HUES64 (cell line): Measurements from ENCODE around the gene CLNK.

Experiments used
- H3K27ac ChIP-seq: 2 replicates; pipeline ENCODE4 v1.7.0; 2013; ENCODE audit warnings: low read depth, low read length, inconsistent platforms
- H3K27me3 ChIP-seq: 2 replicates; pipeline ENCODE4 v1.6.1; 2013; ENCODE audit warnings: mild to moderate bottlenecking, low read length; ENCODE audit not compliant: insufficient read depth
- H3K36me3 ChIP-seq: 2 replicates; pipeline ENCODE4 v1.6.1; 2013; ENCODE audit warnings: mild to moderate bottlenecking, low read length; ENCODE audit not compliant: insufficient read depth
- H3K4me1 ChIP-seq: 2 replicates; pipeline ENCODE4 v1.6.1; 2013; ENCODE audit warnings: mild to moderate bottlenecking, low read length, moderate library complexity; ENCODE audit not compliant: insufficient read depth
- H3K4me3 ChIP-seq: 2 replicates; pipeline ENCODE4 v1.5.1; 2013; ENCODE audit warnings: mild to moderate bottlenecking, low read length, moderate library complexity
- H3K9ac ChIP-seq: 2 replicates; pipeline ENCODE4 v1.6.1; 2013; ENCODE audit warnings: mild to moderate bottlenecking, low read depth, low read length
- H3K9me3 ChIP-seq: 2 replicates; pipeline ENCODE4 v1.6.1; 2013; ENCODE audit warnings: low read depth, low read length; ENCODE audit not compliant: insufficient read depth
- WGBS: fragments of 150-250, 120-280 bp; methylation state at CpG from one replicate; pipeline ENCODE4 v1.1.7; 2013; ENCODE audit warnings: missing lambda C conversion rate; 5-methylcytosine and 5-hydroxymethylcytosine counted together

Gene CLNK

GRCh38 chr4:10687526-10687925, 3.0 kb upstream of the CLNK start:
- 80% methylated on average over 4 of the region's 5 CpGs for WGBS
- Histone ChIP-seq H3K4me3 (no peak overlapping the region), H3K4me1 (peaks cover 7% of the 10 kb centered on the region; the same call in 1 of the 2 replicates), H3K27me3 (no peaks in the 10 kb centered on the region), H3K27ac (no peak overlapping the region), H3K36me3 (no peaks in the 10 kb centered on the region), H3K9me3 (no peaks in the 10 kb centered on the region), H3K9ac (no peak overlapping the region)

DNA sequence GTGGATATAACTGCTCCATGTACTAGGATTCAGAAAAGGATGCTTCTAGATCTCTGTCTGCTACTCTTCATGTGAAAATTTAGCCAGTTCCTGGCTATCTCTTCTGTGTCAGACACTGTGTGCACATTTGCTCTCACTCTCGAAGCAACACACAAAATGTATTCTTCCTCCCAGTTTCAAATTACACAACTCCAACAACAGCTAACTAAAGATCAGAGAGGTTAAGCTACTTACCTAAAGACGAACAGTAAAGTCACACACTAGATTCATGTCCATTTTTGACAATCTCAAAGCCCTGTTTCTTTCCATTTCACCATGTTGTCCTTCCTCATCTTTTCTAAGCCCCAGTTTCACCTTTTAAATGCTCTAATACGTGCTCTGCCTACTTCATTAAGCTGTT, 2.2 kb downstream of the CLNK start:
- no peak overlapping the region for H3K9ac ChIP-seq
- 94% methylated on average over 3 of the region's 3 CpGs for whole genome bisulfite sequencing
- no peaks in the 10 kb centered on the region for H3K27me3 ChIP-seq
- H3K9me3 ChIP-seq, result no peaks in the 10 kb centered on the region
- peaks cover 1% of the 10 kb centered on the region; the same call in 1 of the 2 replicates for H3K4me1 ChIP-seq
- H3K36me3 ChIP-seq, result no peaks in the 10 kb centered on the region
- no peak overlapping the region for H3K27ac ChIP-seq
- no peak overlapping the region for H3K4me3 ChIP-seq

GRCh38 chr4:10677796-10678497, 6.6 kb downstream of the CLNK start:
- H3K9me3 ChIP-seq, result no peaks in the 10 kb centered on the region
- no peak overlapping the region for H3K27ac ChIP-seq
- H3K4me1 ChIP-seq, result no peaks in the 10 kb centered on the region
- 96% methylated on average over 4 of the region's 5 CpGs for WGBS
- H3K4me3 ChIP-seq, result no peak overlapping the region
- H3K27me3 ChIP-seq, result no peaks in the 10 kb centered on the region
- H3K36me3 ChIP-seq, result no peaks in the 10 kb centered on the region
- no peak overlapping the region for H3K9ac ChIP-seq

DNA sequence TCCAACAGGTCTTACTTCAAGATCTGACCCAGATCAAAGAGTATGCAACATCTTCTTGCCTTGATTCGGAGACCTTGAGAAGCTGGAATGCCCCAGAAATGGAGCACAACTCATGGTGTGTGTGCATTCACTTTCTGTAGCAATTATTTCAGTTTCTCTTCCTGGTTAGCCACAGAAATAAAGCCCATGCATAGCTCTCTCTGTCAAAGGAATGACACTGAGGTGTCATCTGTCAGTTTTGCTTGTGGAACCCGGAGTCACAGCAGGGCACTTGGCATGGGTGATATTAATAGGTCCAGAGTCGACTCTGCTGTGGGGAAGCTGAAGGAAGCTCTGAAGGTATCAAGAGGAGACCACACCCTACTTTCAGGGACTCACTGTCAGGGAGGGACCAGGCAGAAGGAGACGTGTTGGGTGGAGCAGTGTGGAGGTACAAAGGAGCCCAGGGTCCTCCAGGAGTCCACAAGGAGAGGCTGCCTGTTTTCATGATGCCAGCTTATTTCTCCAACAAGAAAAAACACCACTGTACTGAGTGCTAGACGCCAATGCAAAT, 10.7 kb downstream of the CLNK start:
- Histone ChIP-seq H3K27me3 (no peaks in the 10 kb centered on the region), H3K27ac (no peak overlapping the region), H3K9me3 (no peaks in the 10 kb centered on the region), H3K36me3 (no peaks in the 10 kb centered on the region), H3K4me3 (no peak overlapping the region), H3K4me1 (no peaks in the 10 kb centered on the region), H3K9ac (no peak overlapping the region)
- WGBS, result 90% methylated on average over 5 of the region's 5 CpGs

DNA sequence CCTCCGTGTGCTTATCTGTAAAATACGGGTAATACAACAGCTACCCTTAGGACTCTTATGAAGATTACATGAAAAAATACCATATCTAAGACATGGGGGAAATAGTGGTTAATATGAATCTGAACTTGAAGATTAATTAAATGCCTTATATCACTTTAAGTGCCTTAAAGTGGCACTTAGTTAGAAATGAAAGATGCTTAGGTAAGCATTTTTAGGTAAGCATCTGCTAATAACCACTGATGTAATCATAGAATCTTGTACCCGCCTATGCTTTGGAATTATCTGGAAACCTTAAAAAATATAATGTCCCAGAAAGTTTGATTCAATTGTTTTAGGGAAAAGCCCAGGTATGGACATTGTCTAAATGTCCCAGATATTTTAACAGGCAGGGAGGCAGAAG, 12.2 kb downstream of the CLNK start:
- Histone ChIP-seq H3K27ac (no peak overlapping the region), H3K9ac (no peak overlapping the region), H3K4me3 (no peak overlapping the region), H3K9me3 (no peaks in the 10 kb centered on the region), H3K36me3 (no peaks in the 10 kb centered on the region), H3K27me3 (no peaks in the 10 kb centered on the region), H3K4me1 (no peaks in the 10 kb centered on the region)
- 100% methylated on average over 1 of the region's 3 CpGs for WGBS

GRCh38 chr4:10671799-10672198, 12.8 kb downstream of the CLNK start:
- Histone ChIP-seq H3K9me3 (no peaks in the 10 kb centered on the region), H3K36me3 (no peaks in the 10 kb centered on the region), H3K4me1 (no peaks in the 10 kb centered on the region), H3K4me3 (no peak overlapping the region), H3K27ac (no peak overlapping the region), H3K9ac (no peak overlapping the region), H3K27me3 (no peaks in the 10 kb centered on the region)
- WGBS, result 79% methylated on average over 8 of the region's 8 CpGs

- Histone ChIP-seq H3K36me3 (no peaks in the 10 kb centered on the region), H3K27ac (no peak overlapping the region), H3K9ac (no peak overlapping the region), H3K27me3 (no peaks in the 10 kb centered on the region), H3K4me3 (no peak overlapping the region), H3K4me1 (no peaks in the 10 kb centered on the region), H3K9me3 (no peaks in the 10 kb centered on the region)
- 60% methylated on average over 1 of the region's 1 CpG for WGBS
Observed at GRCh38 chr4:10671366-10671765, 13.2 kb downstream of the CLNK start.

- H3K9ac ChIP-seq, result no peak overlapping the region
- H3K27ac ChIP-seq, result no peak overlapping the region
- H3K4me3 ChIP-seq, result no peak overlapping the region
- H3K36me3 ChIP-seq, result no peaks in the 10 kb centered on the region
- no peaks in the 10 kb centered on the region for H3K9me3 ChIP-seq
- no peaks in the 10 kb centered on the region for H3K27me3 ChIP-seq
- no peaks in the 10 kb centered on the region for H3K4me1 ChIP-seq
- 95% methylated on average over 3 of the region's 3 CpGs for WGBS
Observed at GRCh38 chr4:10670321-10670720, 14.2 kb downstream of the CLNK start.

DNA sequence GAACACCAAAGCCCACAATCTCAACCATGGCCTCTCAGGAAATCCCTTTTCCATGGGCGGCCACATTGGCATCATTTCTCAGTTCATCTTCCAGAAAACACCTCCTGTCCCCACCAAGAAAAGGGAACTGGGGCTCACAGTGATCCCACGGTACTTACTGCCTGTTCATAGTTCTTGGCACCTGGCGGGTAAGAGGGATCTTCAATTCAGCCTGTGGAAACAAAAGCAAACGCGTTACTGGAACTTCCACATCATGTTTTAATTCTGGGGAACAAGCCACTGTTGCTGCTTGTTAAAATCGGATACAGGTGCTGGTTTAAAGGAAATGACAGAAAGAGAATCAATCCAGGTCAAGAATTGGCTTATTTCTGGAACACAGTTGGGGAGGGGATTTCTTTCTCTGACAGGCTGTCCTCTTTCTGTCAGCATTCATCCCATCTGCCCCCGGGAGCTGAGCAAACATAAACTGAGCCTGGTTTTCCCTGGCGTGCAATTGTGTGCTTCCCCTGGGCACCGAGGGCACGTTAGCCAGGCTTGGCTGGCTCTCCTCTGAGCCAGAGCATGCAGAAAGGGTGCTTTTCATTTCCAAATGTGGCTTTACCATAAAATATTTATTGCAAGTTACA, 16.8 kb downstream of the CLNK start:
- Histone ChIP-seq H3K36me3 (no peaks in the 10 kb centered on the region), H3K27ac (no peak overlapping the region), H3K4me3 (no peak overlapping the region), H3K9ac (no peak overlapping the region), H3K4me1 (no peaks in the 10 kb centered on the region), H3K9me3 (no peaks in the 10 kb centered on the region), H3K27me3 (no peaks in the 10 kb centered on the region)
- WGBS, result 92% methylated on average over 10 of the region's 10 CpGs

- no peaks in the 10 kb centered on the region for H3K9me3 ChIP-seq
- no peak overlapping the region for H3K27ac ChIP-seq
- no peak overlapping the region for H3K9ac ChIP-seq
- no peaks in the 10 kb centered on the region for H3K27me3 ChIP-seq
- H3K4me3 ChIP-seq, result no peak overlapping the region
- 77% methylated on average over 6 of the region's 6 CpGs for WGBS
- no peaks in the 10 kb centered on the region for H3K4me1 ChIP-seq
- no peaks in the 10 kb centered on the region for H3K36me3 ChIP-seq
Observed at GRCh38 chr4:10666616-10667015, 18.0 kb downstream of the CLNK start.

DNA sequence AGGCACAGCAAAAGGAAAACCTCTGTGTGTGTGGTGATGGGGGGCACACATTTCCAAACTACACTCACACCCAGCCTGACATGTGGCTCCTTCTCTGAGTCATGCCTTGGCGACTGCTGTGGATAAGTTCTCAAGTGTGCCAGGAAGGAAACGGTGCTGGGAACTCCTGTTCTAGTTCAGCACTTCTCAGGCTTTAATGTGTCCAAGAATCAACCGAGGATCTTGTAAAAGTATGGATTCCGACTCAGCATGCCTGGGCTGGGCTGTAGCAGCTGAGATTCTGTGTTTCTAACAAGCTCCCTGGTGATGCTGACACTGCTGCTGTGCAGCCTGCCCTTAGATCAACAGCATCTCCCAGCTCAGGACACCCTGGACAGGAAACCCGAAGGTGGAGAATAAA, 20.2 kb downstream of the CLNK start:
- Histone ChIP-seq H3K36me3 (no peaks in the 10 kb centered on the region), H3K4me1 (no peaks in the 10 kb centered on the region), H3K27ac (no peak overlapping the region), H3K4me3 (no peak overlapping the region), H3K9me3 (no peaks in the 10 kb centered on the region), H3K27me3 (no peaks in the 10 kb centered on the region), H3K9ac (no peak overlapping the region)
- WGBS, result 81% methylated on average over 5 of the region's 5 CpGs
